Measurements from ENCODE around the gene TRIM44. TPM values are rescaled to one million over a fixed set of nuclear protein-coding genes. Genes with fewer than 3 reads are reported as not detected.

TRIM44 gene
- total RNA-seq, 1 donor from 2014 or later, result 62.8 TPM

- no peaks in the 10 kb centered on the region for H3K4me1 ChIP-seq
- H3K27me3 ChIP-seq (ENCODE audit: low read depth), result no peaks in the 10 kb centered on the region
- intact Hi-C loops (cut with DNase I), result no loop called here
- H3K4me3 ChIP-seq, result no peak overlapping the region
- no peak for TF ChIP-seq CTCF (IDR thresholded peaks at IDR 0.05)
- DNase-seq, result no peak
- no peaks in the 10 kb centered on the region for H3K36me3 ChIP-seq
- no peak for ATAC-seq
- H3K9me3 ChIP-seq, result no peaks in the 10 kb centered on the region
- H3K27ac ChIP-seq, result no peak overlapping the region
Observed at GRCh38 chr11:35846874-35847273, 184.3 kb downstream of the TRIM44 start.

- no peaks in the 10 kb centered on the region for H3K9me3 ChIP-seq
- no peaks in the 10 kb centered on the region for H3K36me3 ChIP-seq
- TF ChIP-seq CTCF (IDR thresholded peaks at IDR 0.05), result no peak
- H3K4me3 ChIP-seq, result no peak overlapping the region
- intact Hi-C loops (cut with DNase I), result no loop called here
- ATAC-seq (no peak), DNase-seq (no peak)
- no peaks in the 10 kb centered on the region for H3K27me3 ChIP-seq (ENCODE audit: low read depth)
- no peaks in the 10 kb centered on the region for H3K4me1 ChIP-seq
- no peak overlapping the region for H3K27ac ChIP-seq
Observed at GRCh38 chr11:35847473-35847872, 184.9 kb downstream of the TRIM44 start.

- no peaks in the 10 kb centered on the region for H3K4me1 ChIP-seq
- no peak for TF ChIP-seq CTCF (IDR thresholded peaks at IDR 0.05)
Observed at GRCh38 chr11:35848616-35849015, 186.0 kb downstream of the TRIM44 start.

GRCh38 chr11:35850191-35850590 is 187.6 kb downstream of the TRIM44 start:
- no peak for DNase-seq

More at GRCh38 chr11:35848616-35849015, 186.0 kb downstream of the TRIM44 start:
- no peak overlapping the region for H3K4me3 ChIP-seq
- DNase-seq (no peak), ATAC-seq (no peak)
- no peak overlapping the region for H3K27ac ChIP-seq
- intact Hi-C loops (cut with DNase I), result no loop called here
- H3K9me3 ChIP-seq, result no peaks in the 10 kb centered on the region
- H3K27me3 ChIP-seq (ENCODE audit: low read depth), result no peaks in the 10 kb centered on the region
- H3K36me3 ChIP-seq, result no peaks in the 10 kb centered on the region

GRCh38 chr11:35851342-35851741 is 188.8 kb downstream of the TRIM44 start:
- no peak for TF ChIP-seq CTCF (IDR thresholded peaks at IDR 0.05)
- intact Hi-C loops (cut with DNase I), result no loop called here
- Histone ChIP-seq H3K4me1 (no peaks in the 10 kb centered on the region), H3K27me3 (ENCODE audit: low read depth) (no peaks in the 10 kb centered on the region), H3K9me3 (no peaks in the 10 kb centered on the region), H3K36me3 (no peaks in the 10 kb centered on the region), H3K4me3 (no peak overlapping the region), H3K27ac (no peak overlapping the region)
- DNase-seq (no peak), ATAC-seq (no peak)

More at GRCh38 chr11:35850191-35850590, 187.6 kb downstream of the TRIM44 start:
- no peaks in the 10 kb centered on the region for H3K9me3 ChIP-seq
- intact Hi-C loops (cut with DNase I), result no loop called here
- H3K27me3 ChIP-seq (ENCODE audit: low read depth), result no peaks in the 10 kb centered on the region
- H3K36me3 ChIP-seq, result no peaks in the 10 kb centered on the region
- H3K4me1 ChIP-seq, result no peaks in the 10 kb centered on the region
- ATAC-seq, result no peak
- no peak for TF ChIP-seq CTCF (IDR thresholded peaks at IDR 0.05)
- no peak overlapping the region for H3K4me3 ChIP-seq
- no peak overlapping the region for H3K27ac ChIP-seq

- ATAC-seq (peak; percentile 43 to 44), DNase-seq (no peak)
- no peak overlapping the region for H3K27ac ChIP-seq
- intact Hi-C loops (cut with DNase I), result no loop called here
- no peaks in the 10 kb centered on the region for H3K9me3 ChIP-seq
- H3K36me3 ChIP-seq, result no peaks in the 10 kb centered on the region
- H3K4me1 ChIP-seq, result no peaks in the 10 kb centered on the region
- TF ChIP-seq CTCF (IDR thresholded peaks at IDR 0.05), result no peak
- no peak overlapping the region for H3K4me3 ChIP-seq
- no peaks in the 10 kb centered on the region for H3K27me3 ChIP-seq (ENCODE audit: low read depth)
Observed at GRCh38 chr11:35852056-35852455, 189.5 kb downstream of the TRIM44 start.
